HEK293 (cell line): ENCODE measurements around the gene EVA1C.

Source experiments
- CTCF ChIA-PET: fragments of 350-600 bp; formaldehyde crosslinking; extraction: SDS; loops from one replicate; lab custom pipeline; 2021; ENCODE audit warnings: antibody characterized with exemption; lab: Yijun Ruan, JAX
- POLR2A ChIA-PET: fragments of 300-600 bp; formaldehyde crosslinking; extraction: SDS; loops from one replicate; lab custom pipeline; 2020; ENCODE audit warnings: antibody characterized with exemption, inconsistent platforms; lab: Yijun Ruan, JAX
- H3K27ac ChIP-seq: fragments of 200-500 bp; sonication (Bioruptor generic); 2 replicates; pipeline ENCODE4 v1.5.1; 2014; ENCODE audit warnings: low read depth, low read length, control low read depth, inconsistent platforms; ENCODE audit errors: extremely low read depth
- H3K36me3 ChIP-seq, 2 experiments: fragments of 200-500 bp in 1 of 2; sonication (Bioruptor generic) in 1 of 2; 1 replicate in 1 of 2; 2 replicates in 1 of 2; pipeline ENCODE4 v1.5.1; 2014 to 2017; ENCODE audit warnings: inconsistent platforms in 2 of 2, low read length in 2 of 2; ENCODE audit not compliant: control insufficient read depth in 2 of 2, insufficient read depth in 1 of 2
- H3K4me1 ChIP-seq: fragments of 200-500 bp; sonication (Bioruptor generic); 2 replicates; pipeline ENCODE4 v1.5.1; 2014; ENCODE audit warnings: mild to moderate bottlenecking, low read length, inconsistent platforms; ENCODE audit not compliant: control insufficient read depth, insufficient read depth
- H3K4me3 ChIP-seq: 2 replicates; pipeline ENCODE4 v1.5.1; 2011; ENCODE audit warnings: low read depth, mild to moderate bottlenecking, control low read depth, low read length, moderate library complexity
- H3K9me3 ChIP-seq: fragments of 200-500 bp; sonication (Bioruptor generic); 2 replicates; pipeline ENCODE4 v1.5.1; 2014; ENCODE audit warnings: low read depth, low read length, inconsistent platforms; ENCODE audit not compliant: control insufficient read depth, insufficient read depth
- HOXD13 ChIP-seq: sonication (generic); formaldehyde crosslinking; IDR thresholded peaks from 2 replicates; pipeline ENCODE4 v1.8.0; 2022; ENCODE audit warnings: missing genetic modification reagents, borderline replicate concordance
- MYNN ChIP-seq: fragments of 450-650 bp; formaldehyde crosslinking; IDR thresholded peaks from 2 replicates; pipeline ENCODE4 v1.5.1; 2016; ENCODE audit warnings: missing biosample characterization, missing genetic modification characterization, borderline replicate concordance
- SP3 ChIP-seq: fragments of 450-650 bp; formaldehyde crosslinking; IDR thresholded peaks from 2 replicates; pipeline ENCODE4 v1.5.1; 2016; ENCODE audit warnings: missing biosample characterization, missing genetic modification characterization
- ZNF132 ChIP-seq: fragments of 450-650 bp; formaldehyde crosslinking; IDR thresholded peaks from 2 replicates; pipeline ENCODE4 v1.5.1; 2017; ENCODE audit warnings: missing biosample characterization, missing genetic modification characterization, borderline replicate concordance
- ZNF184 ChIP-seq: fragments of 450-650 bp; IDR thresholded peaks from 2 replicates; pipeline ENCODE4 v1.5.1; 2018; ENCODE audit warnings: missing biosample characterization, mild to moderate bottlenecking, missing genetic modification characterization
- ZNF341 ChIP-seq: fragments of 450-650 bp; formaldehyde crosslinking; IDR thresholded peaks from 2 replicates; pipeline ENCODE4; 2016; ENCODE audit warnings: low read depth, missing biosample characterization, missing genetic modification characterization
- ZNF350 ChIP-seq: fragments of 450-650 bp; formaldehyde crosslinking; IDR thresholded peaks from 2 replicates; pipeline ENCODE4 v1.5.0; 2017; ENCODE audit warnings: missing biosample characterization, mild to moderate bottlenecking, missing genetic modification characterization
- ZNF555 ChIP-seq: fragments of 450-650 bp; formaldehyde crosslinking; conservative IDR thresholded peaks from 2 replicates; pipeline ENCODE4 v1.5.1; 2017; ENCODE audit warnings: missing biosample characterization, mild to moderate bottlenecking, missing genetic modification characterization, inconsistent platforms
- ZNF621 ChIP-seq: fragments of 450-650 bp; formaldehyde crosslinking; IDR thresholded peaks from 2 replicates; pipeline ENCODE4 v1.5.1; 2017; ENCODE audit warnings: missing biosample characterization, missing genetic modification characterization
- ZNF701 ChIP-seq: fragments of 450-650 bp; formaldehyde crosslinking; IDR thresholded peaks from 2 replicates; pipeline ENCODE4 v1.5.1; 2016; ENCODE audit warnings: missing biosample characterization, missing genetic modification characterization
- ZNF776 ChIP-seq: fragments of 450-650 bp; formaldehyde crosslinking; IDR thresholded peaks from 2 replicates; pipeline ENCODE4 v1.5.0; 2017; ENCODE audit warnings: missing biosample characterization, missing genetic modification characterization, borderline replicate concordance
- ZSCAN23 ChIP-seq: fragments of 450-650 bp; formaldehyde crosslinking; IDR thresholded peaks from 2 replicates; pipeline ENCODE4 v1.5.1; 2016; ENCODE audit warnings: missing biosample characterization, missing genetic modification characterization
- ZXDB ChIP-seq: fragments of 450-650 bp; formaldehyde crosslinking; IDR thresholded peaks from 2 replicates; pipeline ENCODE4 v1.5.1; 2016; ENCODE audit warnings: missing biosample characterization, missing genetic modification characterization
- TF ChIP-seq, protein P1 (sequence below): fragments of 450-650 bp; formaldehyde crosslinking; IDR thresholded peaks from 2 replicates; pipeline ENCODE4 v1.5.1; 2016; ENCODE audit warnings: missing biosample characterization, missing genetic modification characterization
- TF ChIP-seq, protein P2 (sequence below): fragments of 450-650 bp; formaldehyde crosslinking; IDR thresholded peaks from 2 replicates; pipeline ENCODE4 v1.5.1; 2016; ENCODE audit warnings: missing biosample characterization, missing genetic modification characterization
- TF ChIP-seq, protein P3 (sequence below): fragments of 450-650 bp; IDR thresholded peaks from 2 replicates; pipeline ENCODE4 v1.5.1; 2018; ENCODE audit warnings: missing biosample characterization, mild to moderate bottlenecking, missing genetic modification characterization
- TF ChIP-seq, protein P4 (sequence below): fragments of 450-650 bp; formaldehyde crosslinking; IDR thresholded peaks from 2 replicates; pipeline ENCODE4 v1.5.1; 2016; ENCODE audit warnings: missing biosample characterization, missing genetic modification characterization
- TF ChIP-seq, protein P5 (sequence below): fragments of 450-650 bp; formaldehyde crosslinking; IDR thresholded peaks from 2 replicates; pipeline ENCODE4 v1.5.1; 2017; ENCODE audit warnings: missing biosample characterization, missing genetic modification characterization
- TF ChIP-seq, protein P6 (sequence below): fragments of 450-650 bp; formaldehyde crosslinking; IDR thresholded peaks from 2 replicates; pipeline ENCODE4 v1.5.1; 2016; ENCODE audit warnings: missing biosample characterization, missing genetic modification characterization, low read depth

The EVA1C gene

DNA sequence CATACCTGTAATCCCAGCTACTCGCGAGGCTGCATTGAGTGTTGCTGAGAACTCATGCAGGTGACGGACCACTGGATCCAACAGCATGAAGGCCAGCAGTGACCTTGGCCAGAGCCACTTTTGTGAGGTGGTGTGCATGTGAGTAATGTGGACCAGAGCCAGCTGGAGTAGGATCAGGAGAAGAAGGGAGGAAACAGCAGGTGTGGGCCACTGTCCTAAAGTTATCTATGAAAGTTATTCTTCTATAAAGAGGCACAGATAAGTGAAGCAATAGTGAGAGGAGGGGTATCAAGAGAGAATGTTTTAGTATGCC, 125.0 kb downstream of the EVA1C start:
- ChIA-PET CTCF (no interaction called here), POLR2A (no interaction called here)
- no peaks in the 10 kb centered on the region for H3K9me3 ChIP-seq
- TF ChIP-seq ZXDB (tag by site-specific recombination) (no peak), ZNF341 (tag by site-specific recombination) (no peak), ZNF350 (no peak), ZSCAN23 (tag by site-specific recombination) (no peak), MYNN (tag by site-specific recombination) (no peak), ZNF184 (tag by site-specific recombination) (no peak), HOXD13 (CRISPR knock-in tag) (no peak), SP3 (tag by site-specific recombination) (no peak), ZNF555 (no peak), ZNF776 (tag by site-specific recombination) (no peak), ZNF621 (no peak), ZNF701 (tag by site-specific recombination) (no peak), ZNF132 (tag by site-specific recombination) (no peak)
- TF ChIP-seq, protein P1, sequence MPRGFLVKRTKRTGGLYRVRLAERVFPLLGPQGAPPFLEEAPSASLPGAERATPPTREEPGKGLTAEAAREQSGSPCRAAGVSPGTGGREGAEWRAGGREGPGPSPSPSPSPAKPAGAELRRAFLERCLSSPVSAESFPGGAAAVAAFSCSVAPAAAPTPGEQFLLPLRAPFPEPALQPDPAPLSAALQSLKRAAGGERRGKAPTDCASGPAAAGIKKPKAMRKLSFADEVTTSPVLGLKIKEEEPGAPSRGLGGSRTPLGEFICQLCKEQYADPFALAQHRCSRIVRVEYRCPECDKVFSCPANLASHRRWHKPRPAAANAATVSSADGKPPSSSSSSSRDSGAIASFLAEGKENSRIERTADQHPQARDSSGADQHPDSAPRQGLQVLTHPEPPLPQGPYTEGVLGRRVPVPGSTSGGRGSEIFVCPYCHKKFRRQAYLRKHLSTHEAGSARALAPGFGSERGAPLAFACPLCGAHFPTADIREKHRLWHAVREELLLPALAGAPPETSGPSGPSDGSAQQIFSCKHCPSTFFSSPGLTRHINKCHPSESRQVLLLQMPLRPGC (tag by site-specific recombination), result no peak
- TF ChIP-seq, protein P2, sequence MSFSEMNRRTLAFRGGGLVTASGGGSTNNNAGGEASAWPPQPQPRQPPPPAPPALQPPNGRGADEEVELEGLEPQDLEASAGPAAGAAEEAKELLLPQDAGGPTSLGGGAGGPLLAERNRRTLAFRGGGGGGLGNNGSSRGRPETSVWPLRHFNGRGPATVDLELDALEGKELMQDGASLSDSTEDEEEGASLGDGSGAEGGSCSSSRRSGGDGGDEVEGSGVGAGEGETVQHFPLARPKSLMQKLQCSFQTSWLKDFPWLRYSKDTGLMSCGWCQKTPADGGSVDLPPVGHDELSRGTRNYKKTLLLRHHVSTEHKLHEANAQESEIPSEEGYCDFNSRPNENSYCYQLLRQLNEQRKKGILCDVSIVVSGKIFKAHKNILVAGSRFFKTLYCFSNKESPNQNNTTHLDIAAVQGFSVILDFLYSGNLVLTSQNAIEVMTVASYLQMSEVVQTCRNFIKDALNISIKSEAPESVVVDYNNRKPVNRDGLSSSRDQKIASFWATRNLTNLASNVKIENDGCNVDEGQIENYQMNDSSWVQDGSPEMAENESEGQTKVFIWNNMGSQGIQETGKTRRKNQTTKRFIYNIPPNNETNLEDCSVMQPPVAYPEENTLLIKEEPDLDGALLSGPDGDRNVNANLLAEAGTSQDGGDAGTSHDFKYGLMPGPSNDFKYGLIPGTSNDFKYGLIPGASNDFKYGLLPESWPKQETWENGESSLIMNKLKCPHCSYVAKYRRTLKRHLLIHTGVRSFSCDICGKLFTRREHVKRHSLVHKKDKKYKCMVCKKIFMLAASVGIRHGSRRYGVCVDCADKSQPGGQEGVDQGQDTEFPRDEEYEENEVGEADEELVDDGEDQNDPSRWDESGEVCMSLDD, result no peak
- TF ChIP-seq, protein P3, sequence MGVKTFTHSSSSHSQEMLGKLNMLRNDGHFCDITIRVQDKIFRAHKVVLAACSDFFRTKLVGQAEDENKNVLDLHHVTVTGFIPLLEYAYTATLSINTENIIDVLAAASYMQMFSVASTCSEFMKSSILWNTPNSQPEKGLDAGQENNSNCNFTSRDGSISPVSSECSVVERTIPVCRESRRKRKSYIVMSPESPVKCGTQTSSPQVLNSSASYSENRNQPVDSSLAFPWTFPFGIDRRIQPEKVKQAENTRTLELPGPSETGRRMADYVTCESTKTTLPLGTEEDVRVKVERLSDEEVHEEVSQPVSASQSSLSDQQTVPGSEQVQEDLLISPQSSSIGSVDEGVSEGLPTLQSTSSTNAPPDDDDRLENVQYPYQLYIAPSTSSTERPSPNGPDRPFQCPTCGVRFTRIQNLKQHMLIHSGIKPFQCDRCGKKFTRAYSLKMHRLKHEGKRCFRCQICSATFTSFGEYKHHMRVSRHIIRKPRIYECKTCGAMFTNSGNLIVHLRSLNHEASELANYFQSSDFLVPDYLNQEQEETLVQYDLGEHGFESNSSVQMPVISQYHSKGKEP (tag by site-specific recombination), result no peak
- TF ChIP-seq, protein P4, sequence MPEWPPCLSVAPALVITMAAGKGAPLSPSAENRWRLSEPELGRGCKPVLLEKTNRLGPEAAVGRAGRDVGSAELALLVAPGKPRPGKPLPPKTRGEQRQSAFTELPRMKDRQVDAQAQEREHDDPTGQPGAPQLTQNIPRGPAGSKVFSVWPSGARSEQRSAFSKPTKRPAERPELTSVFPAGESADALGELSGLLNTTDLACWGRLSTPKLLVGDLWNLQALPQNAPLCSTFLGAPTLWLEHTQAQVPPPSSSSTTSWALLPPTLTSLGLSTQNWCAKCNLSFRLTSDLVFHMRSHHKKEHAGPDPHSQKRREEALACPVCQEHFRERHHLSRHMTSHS (tag by site-specific recombination), result no peak
- TF ChIP-seq, protein P5, sequence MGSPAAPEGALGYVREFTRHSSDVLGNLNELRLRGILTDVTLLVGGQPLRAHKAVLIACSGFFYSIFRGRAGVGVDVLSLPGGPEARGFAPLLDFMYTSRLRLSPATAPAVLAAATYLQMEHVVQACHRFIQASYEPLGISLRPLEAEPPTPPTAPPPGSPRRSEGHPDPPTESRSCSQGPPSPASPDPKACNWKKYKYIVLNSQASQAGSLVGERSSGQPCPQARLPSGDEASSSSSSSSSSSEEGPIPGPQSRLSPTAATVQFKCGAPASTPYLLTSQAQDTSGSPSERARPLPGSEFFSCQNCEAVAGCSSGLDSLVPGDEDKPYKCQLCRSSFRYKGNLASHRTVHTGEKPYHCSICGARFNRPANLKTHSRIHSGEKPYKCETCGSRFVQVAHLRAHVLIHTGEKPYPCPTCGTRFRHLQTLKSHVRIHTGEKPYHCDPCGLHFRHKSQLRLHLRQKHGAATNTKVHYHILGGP (tag by site-specific recombination), result no peak
- TF ChIP-seq, protein P6, sequence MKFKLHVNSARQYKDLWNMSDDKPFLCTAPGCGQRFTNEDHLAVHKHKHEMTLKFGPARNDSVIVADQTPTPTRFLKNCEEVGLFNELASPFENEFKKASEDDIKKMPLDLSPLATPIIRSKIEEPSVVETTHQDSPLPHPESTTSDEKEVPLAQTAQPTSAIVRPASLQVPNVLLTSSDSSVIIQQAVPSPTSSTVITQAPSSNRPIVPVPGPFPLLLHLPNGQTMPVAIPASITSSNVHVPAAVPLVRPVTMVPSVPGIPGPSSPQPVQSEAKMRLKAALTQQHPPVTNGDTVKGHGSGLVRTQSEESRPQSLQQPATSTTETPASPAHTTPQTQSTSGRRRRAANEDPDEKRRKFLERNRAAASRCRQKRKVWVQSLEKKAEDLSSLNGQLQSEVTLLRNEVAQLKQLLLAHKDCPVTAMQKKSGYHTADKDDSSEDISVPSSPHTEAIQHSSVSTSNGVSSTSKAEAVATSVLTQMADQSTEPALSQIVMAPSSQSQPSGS (tag by site-specific recombination), result no peak
- TF ChIP-seq, all 188 proteins: peak for 0
- H3K4me1 ChIP-seq, result no peaks in the 10 kb centered on the region
- no peak overlapping the region for H3K27ac ChIP-seq
- no peak overlapping the region for H3K4me3 ChIP-seq
- peaks cover 0 to 5% of the 10 kb centered on the region in 2 experiments; a peak in 1 of 3 replicates for H3K36me3 ChIP-seq
